ENCODE data around the gene ASIC4. TPM values are rescaled to one million over a fixed set of nuclear protein-coding genes. Genes with fewer than 3 reads are reported as not detected.

The ASIC4 gene
- total and polyA plus RNA-seq, 2 of the 13 experiments (the other 11 are each of a cell fraction or from before 2014, with no cell fraction given): 0.03 TPM; not detected in 1

- 0 out of 2 replicates have a peak, but pooled peaks have one; percentile 37 for TF ChIP-seq HMGXB3 (CRISPR knock-in tag; IDR thresholded peaks at IDR 0.05; ENCODE audit: borderline replicate concordance)
- TF ChIP-seq ZNF580 (CRISPR knock-in tag; IDR thresholded peaks at IDR 0.05; ENCODE audit: borderline replicate concordance, low read depth): peak; percentile 32; the same call in 1 of the 2 replicates
- peak; percentile 83 for TF ChIP-seq MAX (IDR thresholded peaks at IDR 0.05)
- peak; percentile 42; the same call in 1 of the 2 replicates for TF ChIP-seq E2F1 (CRISPR knock-in tag; IDR thresholded peaks at IDR 0.05)
- TF ChIP-seq AGO1 (IDR thresholded peaks at IDR 0.05; ENCODE audit: low read depth, low read length, poor library complexity, severe bottlenecking): no peak
- no peak for TF ChIP-seq PRDM4 (CRISPR knock-in tag; IDR thresholded peaks at IDR 0.05; ENCODE audit: borderline replicate concordance)
- no peak for TF ChIP-seq ATM (IDR thresholded peaks at IDR 0.05; ENCODE audit: borderline replicate concordance)
- peak; percentile 89 for TF ChIP-seq SNAPC4 (CRISPR knock-in tag; IDR thresholded peaks at IDR 0.05)
- TF ChIP-seq HDAC1 (CRISPR knock-in tag; IDR thresholded peaks at IDR 0.05): peak; percentile 77
- no peak for TF ChIP-seq ZNF780A (CRISPR knock-in tag; IDR thresholded peaks at IDR 0.05)
- TF ChIP-seq ZBTB8A (CRISPR knock-in tag; IDR thresholded peaks at IDR 0.05; ENCODE audit: borderline replicate concordance, low read depth): no peak
Measured at GRCh38 chr2:219498280-219499057, 15.8 kb upstream of the ASIC4 start, which contains the start of gene GMPPA (continued).

Data from HepG2 (cell line).